Activated CD8-positive, alpha-beta T cell treated with anti-CD3 and anti-CD28 coated beads for 36 hours (primary cell): ENCODE results near the gene SLC25A51. TPM values are rescaled to one million over a fixed set of nuclear protein-coding genes. Genes with fewer than 3 reads are reported as not detected.

ENCODE experiments used
- ATAC-seq: fragments of 200-7000 bp; cut with Tn5 transposase; one replicate; pipeline ENCODE4 v1.10.0; 2021; ENCODE audit warnings: mild to moderate bottlenecking, moderate library complexity
- CTCF ChIA-PET: fragments of 350-600 bp; sonication (Branson Sonifier 250); formaldehyde crosslinking; loops from one replicate; lab custom pipeline; 2021; ENCODE audit warnings: antibody characterized with exemption; lab: Charles Lee
- POLR2A ChIA-PET: fragments of 350-600 bp; sonication (Branson Sonifier 250); formaldehyde crosslinking; loops from one replicate; lab custom pipeline; 2021; ENCODE audit warnings: antibody characterized with exemption; lab: Charles Lee
- DNase-seq: peaks from one replicate; pipeline ENCODE4 v3.0.0-alpha.2; 2020
- H3K27ac Mint-ChIP-seq: one replicate; pipeline ENCODE4 v1.8.0; 2021; ENCODE audit warnings: mild to moderate bottlenecking, mixed read lengths
- H3K27me3 Mint-ChIP-seq: one replicate; pipeline ENCODE4 v1.8.0; 2021; ENCODE audit warnings: mixed read lengths
- H3K36me3 Mint-ChIP-seq: one replicate; pipeline ENCODE4 v1.8.0; 2021; ENCODE audit warnings: low read depth, mixed read lengths
- H3K4me1 Mint-ChIP-seq: one replicate; pipeline ENCODE4 v1.8.0; 2021; ENCODE audit warnings: low read depth, mixed read lengths
- H3K4me3 Mint-ChIP-seq: one replicate; pipeline ENCODE4 v1.8.0; 2021; ENCODE audit warnings: mild to moderate bottlenecking, moderate library complexity, mixed read lengths
- H3K9me3 Mint-ChIP-seq: one replicate; pipeline ENCODE4 v1.8.0; 2021; ENCODE audit warnings: mixed read lengths
- CTCF ChIP-seq: fragments of 200-600 bp; IDR thresholded peaks from one replicate; pipeline ENCODE4 v1.8.0; 2022; ENCODE audit warnings: antibody characterized with exemption, mild to moderate bottlenecking
- intact Hi-C: fragments of 100-400 bp; cut with micrococcal nuclease; formaldehyde crosslinking; loops from one replicate; pipeline ENCODE4 v1.10.0; 2022
- total RNA-seq, 2 experiments: library from RNA; stranded (reverse); gene quantifications; one replicate each; pipeline ENCODE4 v1.2.3, GENCODE V29; 2021

SLC25A51 gene
- total RNA-seq, 2 experiments from 2014 or later: 27.1 to 27.2 TPM

- no peak for TF ChIP-seq CTCF
- ATAC-seq (no peak), DNase-seq (no peak)
- peaks cover 2% of the 10 kb centered on the region for H3K4me1 Mint-ChIP-seq
- no peak overlapping the region for H3K27ac Mint-ChIP-seq
- ChIA-PET POLR2A (no interaction called here), CTCF (interaction anchor here (1.5 to 1.7 kb wide), 2 partner anchors 12 to 14 kb away, joined by 4 to 5 read pairs; no protein-coding TSS in a partner anchor)
- no peaks in the 10 kb centered on the region for H3K27me3 Mint-ChIP-seq
- H3K36me3 Mint-ChIP-seq: no peaks in the 10 kb centered on the region
- intact Hi-C loops: loop anchor here (10.0 kb wide), 1 partner anchor 358 kb away; no protein-coding TSS in a partner anchor
- H3K9me3 Mint-ChIP-seq: no peaks in the 10 kb centered on the region
- H3K4me3 Mint-ChIP-seq: no peak overlapping the region
Measured at GRCh38 chr9:37927132-37927531, 23.2 kb upstream of the SLC25A51 start.

GRCh38 chr9:37926737-37927118, 22.8 kb upstream of the SLC25A51 start:
- intact Hi-C loops: loop anchor here (10.0 kb wide), 1 partner anchor 358 kb away; no protein-coding TSS in a partner anchor
- DNase-seq (no peak), ATAC-seq (no peak)
- ChIA-PET CTCF (interaction anchor here (1.5 to 1.7 kb wide), 2 partner anchors 12 to 13 kb away, joined by 4 to 5 read pairs; no protein-coding TSS in a partner anchor), POLR2A (no interaction called here)
- Mint-ChIP-seq H3K27me3 (no peaks in the 10 kb centered on the region), H3K4me1 (peaks cover 2% of the 10 kb centered on the region), H3K36me3 (no peaks in the 10 kb centered on the region), H3K4me3 (no peak overlapping the region), H3K9me3 (no peaks in the 10 kb centered on the region), H3K27ac (no peak overlapping the region)
- TF ChIP-seq CTCF: no peak

- no peaks in the 10 kb centered on the region for H3K9me3 Mint-ChIP-seq
- POLR2A ChIA-PET: no interaction called here
- peak; percentile 47 for ATAC-seq
- peak; percentile 12 for DNase-seq
- TF ChIP-seq CTCF: no peak
- CTCF ChIA-PET: interaction anchor here (1.4 to 1.7 kb wide), 3 partner anchors 11 to 162 kb away, joined by 4 to 5 read pairs (median 4); no protein-coding TSS in a partner anchor
- H3K36me3 Mint-ChIP-seq: no peaks in the 10 kb centered on the region
- H3K4me1 Mint-ChIP-seq: peaks cover 2% of the 10 kb centered on the region
- no peaks in the 10 kb centered on the region for H3K27me3 Mint-ChIP-seq
- intact Hi-C loops: loop anchor here (10.0 kb wide), 1 partner anchor 359 kb away; no protein-coding TSS in a partner anchor
- H3K27ac Mint-ChIP-seq: no peak overlapping the region
- no peak overlapping the region for H3K4me3 Mint-ChIP-seq
Measured at GRCh38 chr9:37925786-37926736, 22.1 kb upstream of the SLC25A51 start.

- no peaks in the 10 kb centered on the region for H3K9me3 Mint-ChIP-seq
- intact Hi-C loops: loop anchor here (10.0 kb wide), 1 partner anchor 360 kb away; no protein-coding TSS in a partner anchor
- peaks cover 2% of the 10 kb centered on the region for H3K4me1 Mint-ChIP-seq
- DNase-seq (no peak), ATAC-seq (no peak)
- H3K27ac Mint-ChIP-seq: no peak overlapping the region
- TF ChIP-seq CTCF: no peak
- H3K27me3 Mint-ChIP-seq: no peaks in the 10 kb centered on the region
- POLR2A ChIA-PET: no interaction called here
- CTCF ChIA-PET: interaction anchor here (1.4 kb wide), 1 partner anchor 163 kb away, joined by 4 read pairs; no protein-coding TSS in a partner anchor
- no peak overlapping the region for H3K4me3 Mint-ChIP-seq
- no peaks in the 10 kb centered on the region for H3K36me3 Mint-ChIP-seq
Measured at GRCh38 chr9:37925006-37925405, 21.1 kb upstream of the SLC25A51 start.
